Gastrocnemius medialis (tissue), 4 donors: ENCODE data around the gene ATXN10. TPM values are rescaled to one million over a fixed set of nuclear protein-coding genes. Genes with fewer than 3 reads are reported as not detected.

Experiments used
- ATAC-seq, 2 donors: fragments of 150-250 bp; one replicate each; pipeline ENCODE4 v1.9.1; 2016
- DNase-seq, 2 donors: peaks; one replicate each; pipeline ENCODE4 v3.0.0-alpha.2; 2019
- H3K27ac ChIP-seq, 4 donors: fragments of 200-600 bp; sonication (generic); 1 replicate in 1 of 4; 2 replicates in 3 of 4; pipeline ENCODE4 v1.5.1; 2016 to 2018; ENCODE audit warnings: mild to moderate bottlenecking in 2 of 4, moderate library complexity in 1 of 4
- H3K27me3 ChIP-seq, 3 donors: fragments of 200-600 bp; sonication (generic) in 2 of 3; 1 replicate in 1 of 3; 2 replicates in 2 of 3; pipeline versions ENCODE4 v1.5.1 to v1.6.0; 2016 to 2019; ENCODE audit warnings: mild to moderate bottlenecking in 1 of 3, moderate library complexity in 1 of 3
- H3K36me3 ChIP-seq, 2 donors: fragments of 200-600 bp; sonication (generic) in 1 of 2; one replicate each; pipeline ENCODE4 v1.5.1; 2017 to 2018
- H3K4me1 ChIP-seq, 2 donors: fragments of 200-600 bp; sonication (generic) in 1 of 2; one replicate each; pipeline ENCODE4 v1.5.1; 2016 to 2017; ENCODE audit warnings: mild to moderate bottlenecking in 2 of 2
- H3K4me3 ChIP-seq, 4 donors: fragments of 200-600 bp; sonication (generic) in 3 of 4; 1 replicate in 1 of 4; 2 replicates in 3 of 4; pipeline ENCODE4 v1.5.1; 2016 to 2019; ENCODE audit warnings: mild to moderate bottlenecking in 2 of 4
- H3K9me3 ChIP-seq, 3 donors: fragments of 200-600 bp; sonication (generic) in 2 of 3; 1 replicate in 1 of 3; 2 replicates in 2 of 3; pipeline ENCODE4 v1.5.1; 2016 to 2019
- POLR2A ChIP-seq, 2 donors: fragments of 450-650 bp; IDR thresholded peaks; one replicate each; pipeline ENCODE4 v1.6.1; 2017; ENCODE audit warnings: antibody characterized with exemption in 2 of 2, mild to moderate bottlenecking in 2 of 2, moderate library complexity in 2 of 2
- in situ Hi-C, 4 donors: fragments of 200-750 bp; cut with MboI; loops; one replicate each; pipeline versions ENCODE4 v1.15.0 to v1.8.0; 2017; ENCODE audit warnings: low sequenced_read_pairs in 4 of 4
- intact Hi-C: fragments of 100-400 bp; cut with DNase I; formaldehyde crosslinking; loops from one replicate; pipeline ENCODE4 v1.15.1; 2023; ENCODE audit warnings: low total_unique reads
- total RNA-seq, 4 donors: library from RNA; depleted of rRNA; stranded (reverse); fragments of >200 nt; gene quantifications; one replicate each; pipeline versions ENCODE4 v1.1.0 to v1.2.3, GENCODE V29; 2016
- TF ChIP-seq, protein P1 (sequence below), 5 experiments: fragments of 450-650 bp in 3 of 5; fragments of 200-600 bp in 2 of 5; sonication (generic) in 2 of 5; IDR thresholded peaks in 4 of 5; conservative IDR thresholded peaks in 1 of 5; 1 replicate in 4 of 5; 2 replicates in 1 of 5; pipeline ENCODE4 v1.5.1; 2016 to 2019; ENCODE audit warnings: antibody characterized with exemption in 5 of 5, mild to moderate bottlenecking in 3 of 5, moderate library complexity in 3 of 5

Gene ATXN10
- total RNA-seq, 4 donors from 2014 or later, result 52.9 to 98.9 (median 78.5) TPM

DNA sequence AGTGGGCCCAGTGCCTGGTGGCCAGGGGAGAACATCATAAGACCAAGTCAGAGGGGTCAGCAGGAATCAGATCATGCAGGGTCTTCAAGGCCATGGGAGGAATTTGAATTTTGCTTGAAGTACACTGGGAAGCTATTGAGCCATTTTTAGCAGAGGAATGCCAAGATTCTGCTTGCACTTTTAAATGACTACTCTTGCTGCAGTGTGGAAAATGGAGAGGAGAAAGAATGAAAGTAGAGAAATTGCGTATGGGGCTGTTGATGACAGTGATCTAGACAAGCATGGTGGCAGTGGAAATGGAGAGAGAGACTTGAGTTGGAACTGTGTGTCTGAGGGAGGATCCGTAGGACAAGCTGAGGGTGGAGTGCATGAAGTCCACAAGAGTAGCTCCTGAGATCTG is 177.3 kb downstream of the ATXN10 start:
- no peak overlapping the region for H3K4me3 ChIP-seq
- H3K36me3 ChIP-seq, result peaks cover 0 to 19% of the 10 kb centered on the region in 2 donors
- peaks cover 0 to 3% (median 0%) of the 10 kb centered on the region in 3 donors for H3K9me3 ChIP-seq
- no peak for ATAC-seq
- no peak for DNase-seq
- intact Hi-C loops (no loop called here), in situ Hi-C loops (no loop called here)
- no peaks in the 10 kb centered on the region for H3K27me3 ChIP-seq
- H3K27ac ChIP-seq, result no peak overlapping the region
- TF ChIP-seq POLR2A (IDR thresholded peaks at IDR 0.05), result no peak
- TF ChIP-seq, protein P1, sequence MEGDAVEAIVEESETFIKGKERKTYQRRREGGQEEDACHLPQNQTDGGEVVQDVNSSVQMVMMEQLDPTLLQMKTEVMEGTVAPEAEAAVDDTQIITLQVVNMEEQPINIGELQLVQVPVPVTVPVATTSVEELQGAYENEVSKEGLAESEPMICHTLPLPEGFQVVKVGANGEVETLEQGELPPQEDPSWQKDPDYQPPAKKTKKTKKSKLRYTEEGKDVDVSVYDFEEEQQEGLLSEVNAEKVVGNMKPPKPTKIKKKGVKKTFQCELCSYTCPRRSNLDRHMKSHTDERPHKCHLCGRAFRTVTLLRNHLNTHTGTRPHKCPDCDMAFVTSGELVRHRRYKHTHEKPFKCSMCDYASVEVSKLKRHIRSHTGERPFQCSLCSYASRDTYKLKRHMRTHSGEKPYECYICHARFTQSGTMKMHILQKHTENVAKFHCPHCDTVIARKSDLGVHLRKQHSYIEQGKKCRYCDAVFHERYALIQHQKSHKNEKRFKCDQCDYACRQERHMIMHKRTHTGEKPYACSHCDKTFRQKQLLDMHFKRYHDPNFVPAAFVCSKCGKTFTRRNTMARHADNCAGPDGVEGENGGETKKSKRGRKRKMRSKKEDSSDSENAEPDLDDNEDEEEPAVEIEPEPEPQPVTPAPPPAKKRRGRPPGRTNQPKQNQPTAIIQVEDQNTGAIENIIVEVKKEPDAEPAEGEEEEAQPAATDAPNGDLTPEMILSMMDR (IDR thresholded peaks at IDR 0.05 in 4 of 5, conservative IDR thresholded peaks at IDR 0.05 in 1 of 5), result no peak
- no peaks in the 10 kb centered on the region for H3K4me1 ChIP-seq

- in situ Hi-C loops, result loop anchor here in 1 of 4 donors (25.0 kb wide), 1 partner anchor 216 kb away; no protein-coding TSS in a partner anchor
- Histone ChIP-seq H3K4me1 (no peaks in the 10 kb centered on the region), H3K36me3 (peaks cover 0 to 27% of the 10 kb centered on the region in 2 donors), H3K9me3 (peaks cover 0 to 3% (median 0%) of the 10 kb centered on the region in 3 donors), H3K27me3 (no peaks in the 10 kb centered on the region), H3K27ac (no peak overlapping the region), H3K4me3 (no peak overlapping the region)
- TF ChIP-seq, protein P1 (IDR thresholded peaks at IDR 0.05 in 4 of 5, conservative IDR thresholded peaks at IDR 0.05 in 1 of 5), result no peak
- no peak for TF ChIP-seq POLR2A (IDR thresholded peaks at IDR 0.05)
- intact Hi-C loops, result no loop called here
- ATAC-seq (no peak), DNase-seq (no peak)
Observed at GRCh38 chr22:45852826-45853225, 181.2 kb downstream of the ATXN10 start.

DNA sequence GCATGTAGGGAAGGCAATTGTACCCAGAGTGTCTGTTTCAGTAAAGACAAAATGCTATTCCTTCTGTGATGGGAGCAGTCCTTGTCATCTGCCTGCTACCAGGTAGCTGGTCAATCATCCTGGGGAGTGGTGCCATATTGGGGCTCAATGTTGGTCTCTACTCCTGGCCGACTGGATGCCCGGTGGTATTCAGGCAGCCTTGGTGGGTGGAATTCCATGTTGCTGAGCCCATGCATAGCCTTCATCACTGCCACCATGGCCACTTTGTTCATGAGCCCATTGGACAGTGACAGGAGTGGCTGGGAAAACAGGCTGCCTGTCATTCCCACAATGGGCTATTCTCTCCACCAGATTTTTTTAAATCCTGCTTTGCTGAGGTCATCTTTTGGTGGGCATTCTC is 184.3 kb downstream of the ATXN10 start:
- intact Hi-C loops (no loop called here), in situ Hi-C loops (loop anchor here in 1 of 4 donors (25.0 kb wide), 1 partner anchor 219 kb away; no protein-coding TSS in a partner anchor)
- no peak for TF ChIP-seq POLR2A (IDR thresholded peaks at IDR 0.05)
- TF ChIP-seq, protein P1 (IDR thresholded peaks at IDR 0.05 in 4 of 5, conservative IDR thresholded peaks at IDR 0.05 in 1 of 5), result no peak
- no peaks in the 10 kb centered on the region for H3K4me1 ChIP-seq
- no peaks in the 10 kb centered on the region for H3K27me3 ChIP-seq
- no peak overlapping the region for H3K4me3 ChIP-seq
- no peak overlapping the region for H3K27ac ChIP-seq
- ATAC-seq (no peak), DNase-seq (no peak)
- peaks cover 0 to 3% (median 0%) of the 10 kb centered on the region in 3 donors for H3K9me3 ChIP-seq
- peaks cover 0 to 27% of the 10 kb centered on the region in 2 donors for H3K36me3 ChIP-seq

GRCh38 chr22:45857519-45857918 is 185.9 kb downstream of the ATXN10 start:
- Histone ChIP-seq H3K27ac (no peak overlapping the region), H3K9me3 (peaks cover 0 to 3% (median 0%) of the 10 kb centered on the region in 3 donors), H3K4me3 (no peak overlapping the region), H3K27me3 (no peaks in the 10 kb centered on the region), H3K36me3 (peaks cover 0 to 22% of the 10 kb centered on the region in 2 donors), H3K4me1 (no peaks in the 10 kb centered on the region)
- no peak for TF ChIP-seq POLR2A (IDR thresholded peaks at IDR 0.05)
- TF ChIP-seq, protein P1 (IDR thresholded peaks at IDR 0.05 in 4 of 5, conservative IDR thresholded peaks at IDR 0.05 in 1 of 5), result no peak
- in situ Hi-C loops, result loop anchor here in 1 of 4 donors (25.0 kb wide), 1 partner anchor 220 kb away; no protein-coding TSS in a partner anchor
- no peak for DNase-seq
- intact Hi-C loops, result no loop called here
- ATAC-seq, result no peak
